ENCODE data around the gene VAV3. TPM values are rescaled to one million over a fixed set of nuclear protein-coding genes. Genes with fewer than 3 reads are reported as not detected.

Gene VAV3
- total and polyA plus RNA-seq, 2 of the 8 experiments (the other 6 are each of a cell fraction or from before 2014, with no cell fraction given): 2.9 to 7.9 TPM

- H4K5ac ChIP-seq (ENCODE audit: insufficient read length, low read depth, low read length): no peak overlapping the region
- CTCF ChIA-PET (ENCODE audit: partially characterized antibody): interaction anchor here (1.2 kb wide), 1 partner anchor 14 kb away, joined by 3 read pairs; no protein-coding TSS in a partner anchor
- no peak overlapping the region for H3K27ac ChIP-seq (ENCODE audit: low read depth, low read length)
- H3K79me2 ChIP-seq (ENCODE audit: control insufficient read depth in 1 of 2, insufficient read depth in 2 of 2, low read length in 2 of 2): no peaks in the 10 kb centered on the region
- no peaks in the 10 kb centered on the region for H3K79me1 ChIP-seq (ENCODE audit: low read depth, low read length)
- H2BK120ac ChIP-seq (replicated peaks; ENCODE audit: low read depth, low read length): no peak overlapping the region
- no peak overlapping the region for H3K4me2 ChIP-seq (ENCODE audit: insufficient read depth in 1 of 2, low read depth in 2 of 2, low read length in 2 of 2)
- no peak overlapping the region for H2AFZ ChIP-seq (ENCODE audit: low read length)
- TF ChIP-seq CHD1 (IDR thresholded peaks at IDR 0.05; ENCODE audit: low read depth, low read length) (no peak), TBP (IDR thresholded peaks at IDR 0.05; ENCODE audit: low read depth, low read length) (no peak), USF2 (IDR thresholded peaks at IDR 0.05; ENCODE audit: low read length) (no peak), CTBP2 (IDR thresholded peaks at IDR 0.05; ENCODE audit: borderline replicate concordance, insufficient read depth, insufficient read length, low read length) (no peak), BACH1 (IDR thresholded peaks at IDR 0.05; ENCODE audit: low read length) (no peak), CREB1 (IDR thresholded peaks at IDR 0.05) (no peak), CHD2 (IDR thresholded peaks at IDR 0.05; ENCODE audit: low read length) (no peak), NRF1 (IDR thresholded peaks at IDR 0.05; ENCODE audit: low read depth, low read length) (no peak), FOSL1 (IDR thresholded peaks at IDR 0.05; ENCODE audit: insufficient read depth, low read depth, low read length) (no peak), RNF2 (IDR thresholded peaks at IDR 0.05; ENCODE audit: borderline replicate concordance, low read depth, low read length, missing control alignments, poor library complexity, severe bottlenecking) (no peak), TEAD4 (IDR thresholded peaks at IDR 0.05; ENCODE audit: low read depth, low read length) (no peak), EP300 (IDR thresholded peaks at IDR 0.05; ENCODE audit: borderline replicate concordance in 1 of 2, low read depth in 2 of 2, low read length in 2 of 2) (no peak), RBBP5 (IDR thresholded peaks at IDR 0.05; ENCODE audit: borderline replicate concordance, low read depth, low read length) (no peak), SP2 (IDR thresholded peaks at IDR 0.05; ENCODE audit: low read length) (no peak)
- POLR2A ChIA-PET (ENCODE audit: partially characterized antibody): no interaction called here
- no peak overlapping the region for H4K91ac ChIP-seq (replicated peaks; ENCODE audit: insufficient read length, low read length)
- H4K8ac ChIP-seq (ENCODE audit: extremely low read depth, insufficient read depth, low read length): no peak overlapping the region
- H4K20me1 ChIP-seq (replicated peaks in 1 of 2; ENCODE audit: control insufficient read depth in 1 of 2, insufficient read depth in 2 of 2, low read length in 2 of 2): no peaks in the 10 kb centered on the region
- WGBS, 2 experiments (ENCODE audit: extremely low coverage in 1 of 2, insufficient coverage in 1 of 2, insufficient read length in 1 of 2, insufficient replicate concordance in 2 of 2, low coverage in 1 of 2, low lambda C conversion rate in 2 of 2, missing lambda C conversion rate in 1 of 2): 87% methylated on average over 1 of the region's 1 CpG; no CpG with 5 or more reads in 1 of the 2 experiments
- no peak for FAIRE-seq
- no peak for DNase-seq (ENCODE audit: low read depth in 1 of 2, low spot score in 2 of 2)
- no peak overlapping the region for H3K56ac ChIP-seq (replicated peaks; ENCODE audit: insufficient read length, low read depth, low read length)
- no peak overlapping the region for H3K14ac ChIP-seq (ENCODE audit: insufficient read length)
- H3K9me3 ChIP-seq (ENCODE audit: insufficient read depth in 2 of 2, low read depth in 1 of 2, low read length in 1 of 2): no peaks in the 10 kb centered on the region
- H2BK20ac ChIP-seq (ENCODE audit: low read length): no peak overlapping the region
- H2BK12ac ChIP-seq (ENCODE audit: low read depth, low read length): no peak overlapping the region
- H2BK15ac ChIP-seq (ENCODE audit: low read length): no peak overlapping the region
- H3K4me1 ChIP-seq (replicated peaks in 1 of 4; ENCODE audit: control insufficient read depth in 3 of 4, insufficient read depth in 4 of 4, low read length in 3 of 4): peaks cover 0 to 3% (median 0%) of the 10 kb centered on the region in 4 experiments; a peak in 3 of 7 replicates
- H3K23me2 ChIP-seq (ENCODE audit: low read depth, low read length): no peaks in the 10 kb centered on the region; the same call in 1 of the 2 replicates
- H3K4me3 ChIP-seq (ENCODE audit: extremely low read depth in 1 of 4, insufficient read depth in 2 of 4, low read depth in 3 of 4, low read length in 4 of 4): no peak overlapping the region
- no peak overlapping the region for H3K18ac ChIP-seq (ENCODE audit: extremely low read depth, low read length)
- no peak overlapping the region for H3K9ac ChIP-seq (replicated peaks in 1 of 4; ENCODE audit: extremely low read depth in 1 of 4, low read depth in 3 of 4, low read length in 3 of 4)
- H3K36me3 ChIP-seq (ENCODE audit: control insufficient read depth in 2 of 4, insufficient read depth in 4 of 4, low read length in 3 of 4): no peaks in the 10 kb centered on the region
- 0 out of 2 replicates have a peak overlapping the region, but pooled peaks have one; percentile 80 for H2AK5ac ChIP-seq (ENCODE audit: low read depth, low read length)
- H2BK5ac ChIP-seq (ENCODE audit: low read depth, low read length): no peak overlapping the region
- H3K27me3 ChIP-seq (replicated peaks in 1 of 4; ENCODE audit: control insufficient read depth in 3 of 4, extremely low read depth in 1 of 4, insufficient read depth in 3 of 4, low read length in 3 of 4): no peaks in the 10 kb centered on the region
- no peak overlapping the region for H3K23ac ChIP-seq (ENCODE audit: insufficient read length)
- H3K4ac ChIP-seq (replicated peaks; ENCODE audit: insufficient read length, low read depth, low read length): no peak overlapping the region
These were observed 147.8 kb downstream of the VAV3 start for GRCh38 chr1:107817206-107817605.
